ENCODE data around the gene NUP88. TPM values are rescaled to one million over a fixed set of nuclear protein-coding genes. Genes with fewer than 3 reads are reported as not detected.

The NUP88 gene
- total RNA-seq, 1 experiment from 2014 or later, result 93.2 TPM

GRCh38 chr17:5352681-5353289, 66.7 kb downstream of the NUP88 start:
- H3K27me3 ChIP-seq (ENCODE audit: insufficient read depth, low read length), result no peaks in the 10 kb centered on the region
- no peak for ATAC-seq
- no peaks in the 10 kb centered on the region for H3K79me2 ChIP-seq (ENCODE audit: insufficient read depth, low read length)
- no peak for DNase-seq (ENCODE audit: low read depth, low spot score)
- no peak overlapping the region for H3K4me3 ChIP-seq (replicated peaks in 1 of 2; ENCODE audit: low read depth in 1 of 2, low read length in 2 of 2)
- H3K9me3 ChIP-seq (ENCODE audit: control insufficient read depth in 1 of 2, insufficient read depth in 1 of 2, low read depth in 1 of 2, low read length in 2 of 2), result no peaks in the 10 kb centered on the region
- CTCF ChIA-PET, result no interaction called here
- H3K27ac ChIP-seq (ENCODE audit: low read depth, low read length), result no peak overlapping the region
- H2AFZ ChIP-seq (ENCODE audit: low read depth, low read length, poor library complexity, severe bottlenecking), result no peak overlapping the region
- H3K4me2 ChIP-seq (ENCODE audit: low read length), result no peak overlapping the region
- H4K20me1 ChIP-seq (ENCODE audit: insufficient read depth), result no peaks in the 10 kb centered on the region
- TF ChIP-seq ZBTB33 (IDR thresholded peaks at IDR 0.05; ENCODE audit: extremely low read depth, insufficient replicate concordance, low read length), result no peak
- no TSS peak for BruUV-seq (replicated peaks)
- H3K36me3 ChIP-seq (ENCODE audit: control insufficient read depth in 1 of 2, insufficient read depth in 2 of 2, low read length in 2 of 2), result peaks cover 13 to 32% of the 10 kb centered on the region in 2 experiments
- POLR2A ChIA-PET, result no interaction called here
- RAD21 ChIA-PET (ENCODE audit: low non-redundant PET in 1 of 2, low total read pairs in 2 of 2, uncharacterized antibody in 2 of 2, unreplicated experiment in 2 of 2), result no interaction called here
- no peaks in the 10 kb centered on the region for H3K4me1 ChIP-seq (ENCODE audit: control insufficient read depth in 1 of 2, insufficient read depth in 2 of 2, low read length in 2 of 2)
- H3K9ac ChIP-seq (ENCODE audit: low read length), result no peak overlapping the region
- intact Hi-C loops (cut with micrococcal nuclease), result no loop called here
- H3K9me2 ChIP-seq (ENCODE audit: insufficient read depth), result no peaks in the 10 kb centered on the region

DNA sequence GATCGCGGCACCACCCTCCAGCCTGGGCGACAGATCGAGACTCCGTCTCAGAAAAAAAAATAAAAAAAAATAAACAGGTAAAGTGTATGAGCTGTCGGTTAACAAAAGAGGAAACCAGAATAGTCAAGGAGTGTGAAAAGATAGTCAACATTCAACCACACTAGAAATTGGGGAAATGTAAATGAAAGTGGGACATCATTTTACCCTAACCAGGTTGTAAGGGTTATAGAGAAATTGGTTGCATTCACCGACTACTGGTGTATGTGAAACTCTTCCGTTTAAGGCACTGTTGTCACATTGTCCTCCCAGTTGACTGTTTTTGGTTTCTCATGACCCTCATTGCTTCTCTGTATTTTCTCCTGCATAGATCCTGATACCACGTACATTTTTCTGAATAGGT, 74.5 kb downstream of the NUP88 start:
- H3K9ac ChIP-seq (ENCODE audit: low read length), result no peak overlapping the region
- H3K4me1 ChIP-seq (ENCODE audit: control insufficient read depth in 1 of 2, insufficient read depth in 2 of 2, low read length in 2 of 2), result no peaks in the 10 kb centered on the region
- POLR2A ChIA-PET, result no interaction called here
- no peak overlapping the region for H3K4me2 ChIP-seq (ENCODE audit: low read length)
- intact Hi-C loops (cut with micrococcal nuclease), result no loop called here
- BruUV-seq (replicated peaks), result no TSS peak
- no peak for DNase-seq (ENCODE audit: low read depth, low spot score)
- CTCF ChIA-PET, result no interaction called here
- no peak for ATAC-seq
- peaks cover 7 to 16% of the 10 kb centered on the region in 2 experiments; a peak in 2 of 4 replicates for H3K36me3 ChIP-seq (ENCODE audit: control insufficient read depth in 1 of 2, insufficient read depth in 2 of 2, low read length in 2 of 2)
- H3K4me3 ChIP-seq (replicated peaks in 1 of 2; ENCODE audit: low read depth in 1 of 2, low read length in 2 of 2), result no peak overlapping the region
- no peaks in the 10 kb centered on the region for H3K79me2 ChIP-seq (ENCODE audit: insufficient read depth, low read length)
- no peaks in the 10 kb centered on the region for H4K20me1 ChIP-seq (ENCODE audit: insufficient read depth)
- RAD21 ChIA-PET (ENCODE audit: low non-redundant PET in 1 of 2, low total read pairs in 2 of 2, uncharacterized antibody in 2 of 2, unreplicated experiment in 2 of 2), result no interaction called here
- H3K27ac ChIP-seq (ENCODE audit: low read depth, low read length), result no peak overlapping the region
- no peaks in the 10 kb centered on the region for H3K9me3 ChIP-seq (ENCODE audit: control insufficient read depth in 1 of 2, insufficient read depth in 1 of 2, low read depth in 1 of 2, low read length in 2 of 2)
- H3K9me2 ChIP-seq (ENCODE audit: insufficient read depth), result no peaks in the 10 kb centered on the region
- no peaks in the 10 kb centered on the region for H3K27me3 ChIP-seq (ENCODE audit: insufficient read depth, low read length)
- H2AFZ ChIP-seq (ENCODE audit: low read depth, low read length, poor library complexity, severe bottlenecking), result no peak overlapping the region
- no peak for TF ChIP-seq SIN3A (IDR thresholded peaks at IDR 0.05; ENCODE audit: low read depth)
- no peak for TF ChIP-seq ZFX (IDR thresholded peaks at IDR 0.05)
- TF ChIP-seq ZNF274 (IDR thresholded peaks at IDR 0.05; ENCODE audit: low read depth, low read length), result no peak
- no peak for TF ChIP-seq FOSL1 (IDR thresholded peaks at IDR 0.05; ENCODE audit: low read depth)
- no peak for TF ChIP-seq REST (IDR thresholded peaks at IDR 0.05; ENCODE audit: low read depth)
- TF ChIP-seq ZBTB33 (IDR thresholded peaks at IDR 0.05; ENCODE audit: extremely low read depth, insufficient replicate concordance, low read length), result no peak
- TF ChIP-seq RAD21 (IDR thresholded peaks at IDR 0.05; ENCODE audit: low read depth), result no peak
- TF ChIP-seq JUND (IDR thresholded peaks at IDR 0.05), result no peak
- TF ChIP-seq EZH2phosphoT487 (IDR thresholded peaks at IDR 0.05; ENCODE audit: borderline replicate concordance), result no peak
- TF ChIP-seq SP1 (IDR thresholded peaks at IDR 0.05; ENCODE audit: low read depth), result no peak

Measured in HCT116 (cell line).